Femur (tissue), 1 donor: ENCODE measurements around the gene C1orf21.
"Not testable (repeated sequence)": the region's sequence is repeated elsewhere in the genome, so short reads cannot be mapped to it uniquely, and the experiment has no call there.

Experiments used
- DNase-seq: peaks from one replicate; pipeline ENCODE4 v3.0.0-alpha.2; 2017

The C1orf21 gene

DNA sequence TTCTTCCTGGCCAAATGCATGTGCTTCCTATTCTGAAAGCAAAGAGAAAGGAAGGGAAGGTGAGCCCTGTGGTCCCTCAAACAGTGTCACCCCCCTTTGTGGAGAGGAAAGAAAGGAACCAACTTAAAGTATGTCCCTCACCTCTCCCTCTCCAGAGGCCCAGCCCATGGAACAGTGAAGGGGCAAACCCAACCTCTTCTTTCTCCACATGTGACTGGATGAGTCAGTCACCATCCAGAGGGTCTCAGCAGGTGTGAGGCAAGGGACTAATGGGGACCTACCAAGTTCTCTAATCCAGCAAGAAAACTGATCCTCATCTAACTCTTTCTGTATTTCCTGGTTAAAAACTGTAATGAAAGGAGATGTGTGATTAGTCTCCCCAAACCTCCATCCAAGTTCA lies 222.2 kb downstream of the C1orf21 start:
- DNase-seq: no peak

DNA sequence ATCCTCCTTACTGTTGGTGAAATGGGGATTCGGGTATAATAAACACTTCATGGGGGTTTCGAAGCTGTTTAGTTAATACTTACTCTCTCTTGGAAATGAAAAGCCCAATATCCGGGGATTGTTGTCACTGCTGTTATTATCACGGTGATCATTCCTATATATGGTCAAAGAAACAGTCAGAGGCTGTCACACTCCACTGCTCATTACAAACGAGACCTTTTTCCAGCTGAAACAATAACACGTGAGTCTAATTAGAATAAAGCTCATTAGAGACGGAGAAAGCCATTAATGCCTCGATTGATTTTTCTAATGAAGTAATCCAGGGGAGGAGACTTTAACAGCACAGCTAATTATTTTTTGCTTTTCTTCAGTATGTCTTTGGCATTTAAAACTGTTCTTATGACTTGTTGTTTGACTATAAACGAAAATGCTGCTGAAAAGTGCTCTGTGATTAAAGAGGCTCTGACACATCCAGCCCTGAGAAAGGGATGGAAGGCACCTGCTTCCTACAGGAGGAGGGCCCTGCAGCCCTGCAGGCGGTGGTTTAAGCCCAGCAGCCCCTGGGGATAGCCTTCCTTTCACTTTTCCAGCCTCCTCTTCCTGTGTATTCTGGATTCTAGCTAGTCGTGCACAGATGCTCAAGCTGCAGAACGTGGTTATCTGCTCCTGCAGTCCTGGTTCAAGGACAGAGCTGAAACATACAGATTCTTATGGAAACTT lies 224.2 kb downstream of the C1orf21 start:
- no peak for DNase-seq

DNA sequence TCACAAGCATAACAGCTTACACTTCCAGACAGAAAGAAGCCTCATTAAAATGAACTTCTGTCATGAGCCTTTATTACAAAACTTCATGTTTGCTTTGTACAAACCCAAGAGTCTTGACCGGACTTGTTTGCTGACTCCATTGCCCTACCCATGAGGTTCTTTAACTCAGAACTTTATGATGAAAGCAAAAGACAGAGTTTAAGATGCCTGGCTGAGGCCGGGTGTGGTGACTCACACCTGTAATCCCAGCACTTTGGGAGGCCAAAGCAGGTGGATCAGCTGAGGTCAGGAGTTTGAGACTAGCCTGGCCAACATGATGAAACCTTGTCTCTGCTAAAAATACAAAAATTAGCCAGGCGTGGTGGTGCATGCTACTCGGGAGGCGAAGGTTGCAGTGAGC lies 225.4 kb downstream of the C1orf21 start:
- DNase-seq: not testable (repeated sequence)

GRCh38 chr1:184614667-184615066 lies 227.8 kb downstream of the C1orf21 start:
- DNase-seq: no peak

GRCh38 chr1:184615301-184615700 lies 228.5 kb downstream of the C1orf21 start:
- DNase-seq: no peak

GRCh38 chr1:184616504-184616903 lies 229.7 kb downstream of the C1orf21 start:
- DNase-seq: no peak

GRCh38 chr1:184617433-184618029 lies 230.7 kb downstream of the C1orf21 start:
- DNase-seq: no peak

DNA sequence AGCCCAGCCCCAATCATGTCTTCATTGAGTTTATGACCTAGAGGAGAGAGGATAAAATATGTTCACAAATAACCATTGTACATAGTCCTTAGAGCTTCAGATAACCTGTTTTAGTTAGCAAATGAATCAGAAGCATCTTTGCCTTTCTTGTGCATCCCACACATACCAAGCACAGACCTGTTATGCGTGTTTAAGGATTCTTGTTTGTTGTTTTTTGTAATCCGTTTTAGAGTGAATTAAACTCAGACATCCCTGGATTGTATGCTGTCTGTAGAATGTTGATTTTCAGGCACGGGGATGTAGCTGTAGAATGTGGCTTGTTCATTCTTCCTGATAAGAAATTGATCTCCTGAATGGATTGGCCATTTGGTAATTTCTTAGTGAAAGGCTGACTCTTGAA lies 232.0 kb downstream of the C1orf21 start:
- DNase-seq: no peak

- DNase-seq: no peak
Measured at GRCh38 chr1:184620469-184620868, 233.6 kb downstream of the C1orf21 start.

GRCh38 chr1:184621260-184621659 lies 234.4 kb downstream of the C1orf21 start:
- DNase-seq: peak; percentile 81

DNA sequence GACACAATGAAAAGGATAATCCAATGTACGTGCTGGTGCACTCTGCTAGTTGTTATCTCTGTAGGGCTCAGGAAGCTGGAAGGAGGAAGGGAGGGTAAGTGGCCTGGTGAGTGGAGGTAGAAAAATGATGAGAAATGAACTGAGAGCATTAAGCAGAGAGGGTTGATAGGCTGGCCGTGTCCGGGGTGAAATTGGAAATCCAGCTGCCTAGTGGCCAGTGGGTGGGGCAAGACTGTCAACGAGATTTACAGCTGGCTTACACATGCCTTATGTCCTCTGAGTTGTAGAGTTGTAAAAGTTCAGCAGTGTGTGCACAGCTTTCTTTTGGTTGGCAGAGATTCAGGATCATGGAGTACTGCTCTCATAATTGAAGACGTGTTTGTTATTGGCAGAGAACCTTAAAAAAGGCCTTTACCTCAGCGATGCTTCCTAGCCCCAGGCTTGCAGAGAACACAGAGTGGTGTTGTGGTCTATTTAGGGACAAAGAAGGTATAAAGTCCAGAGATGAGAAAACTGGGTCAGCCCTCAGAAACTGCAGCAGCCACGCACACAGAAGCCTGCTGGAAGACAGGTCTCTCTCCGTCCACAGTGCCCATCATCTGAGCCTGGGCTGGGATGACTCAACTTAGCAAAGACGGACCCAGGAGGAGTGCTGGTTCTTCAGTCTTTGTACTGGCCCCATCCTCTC lies 235.5 kb downstream of the C1orf21 start:
- peak; percentile 89 for DNase-seq

DNA sequence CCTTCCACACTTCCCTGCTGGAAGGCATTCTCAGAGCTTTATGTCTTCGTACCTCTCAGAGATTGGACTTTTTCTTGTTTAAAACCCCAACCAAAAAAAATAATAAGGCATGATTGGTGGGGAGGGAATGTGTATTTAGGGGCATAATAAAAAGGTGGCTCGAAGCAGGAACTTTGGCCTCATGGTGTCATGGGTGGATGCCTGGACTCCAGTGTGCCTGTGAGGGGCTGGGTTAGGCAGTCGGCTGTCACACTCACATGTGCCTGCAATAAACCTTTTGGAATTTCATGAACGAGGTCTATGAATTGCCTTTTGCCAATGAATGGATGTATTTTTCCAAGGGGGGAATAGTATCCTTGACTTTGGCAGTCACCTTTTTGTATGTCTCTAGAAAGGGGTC lies 236.6 kb downstream of the C1orf21 start:
- no peak for DNase-seq

GRCh38 chr1:184624051-184624450 lies 237.2 kb downstream of the C1orf21 start:
- DNase-seq: no peak

GRCh38 chr1:184624626-184625025 lies 237.8 kb downstream of the C1orf21 start:
- no peak for DNase-seq

- DNase-seq: no peak
Measured at GRCh38 chr1:184625271-184625670, 238.4 kb downstream of the C1orf21 start.

DNA sequence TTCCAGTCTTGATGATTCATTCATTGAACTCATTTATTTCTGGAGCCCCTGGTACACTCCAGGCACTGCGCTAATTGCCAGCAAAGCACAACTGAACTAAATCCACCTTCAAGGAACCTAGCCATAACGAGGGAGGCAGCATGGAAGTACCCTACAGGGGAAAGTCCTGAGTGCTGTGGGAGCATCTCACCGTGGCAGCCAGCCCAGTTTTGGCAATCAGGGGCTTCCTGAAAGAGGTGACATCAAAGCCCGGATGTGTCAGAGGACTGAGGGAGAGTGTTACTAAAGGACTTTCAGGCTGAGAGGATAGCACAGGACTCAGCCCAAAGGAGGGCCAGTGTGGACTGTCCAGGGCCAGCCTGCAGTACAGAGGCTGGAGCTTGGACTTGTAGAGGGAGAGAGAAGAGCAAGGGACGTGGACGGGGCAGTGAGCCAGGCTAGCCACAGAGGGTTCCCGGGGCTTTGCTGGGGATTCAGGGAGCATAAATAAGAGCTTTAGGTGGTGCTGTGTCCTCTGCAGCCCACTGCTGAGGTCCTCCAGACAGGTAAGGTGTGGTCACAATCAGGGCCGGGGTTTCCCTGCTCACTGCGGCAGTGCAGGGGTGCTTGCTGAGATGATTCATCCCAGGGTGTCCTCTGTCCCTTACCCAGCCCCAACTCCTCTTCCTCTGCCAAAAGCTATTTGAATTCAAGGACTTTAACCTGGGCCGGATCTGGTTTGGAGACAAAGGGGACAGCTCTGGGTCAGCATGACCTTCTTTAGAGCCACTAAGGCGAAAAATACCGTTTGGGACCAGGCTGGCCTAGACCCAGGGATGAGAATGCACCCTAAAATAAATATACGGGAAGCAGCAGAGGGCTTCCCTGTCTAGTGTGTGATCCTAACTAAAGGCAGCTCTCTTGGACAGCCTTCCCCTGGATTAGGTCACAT lies 239.5 kb downstream of the C1orf21 start:
- no peak for DNase-seq

- DNase-seq: peak; percentile 40
Measured at GRCh38 chr1:184627007-184627341, 240.1 kb downstream of the C1orf21 start.

DNA sequence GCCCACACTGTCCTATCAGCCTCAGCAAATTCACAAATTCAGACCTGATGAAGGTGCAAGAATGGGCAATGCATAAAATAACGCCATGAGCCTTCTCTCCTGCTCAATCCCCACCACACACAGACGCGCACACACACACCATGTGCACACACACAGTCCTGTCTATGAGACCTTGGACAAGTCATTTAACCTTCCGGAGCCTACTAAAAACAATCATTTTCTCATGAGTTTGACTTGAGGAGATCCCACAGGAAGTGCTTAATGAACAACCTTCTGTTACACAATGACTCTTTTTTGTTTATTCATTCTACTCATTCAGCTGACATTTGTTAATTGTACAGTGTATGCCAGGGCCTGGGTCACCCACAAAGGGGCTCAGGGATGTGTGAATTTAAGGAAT lies 242.4 kb downstream of the C1orf21 start:
- no peak for DNase-seq

- no peak for DNase-seq
Measured at GRCh38 chr1:184630679-184631060, 243.8 kb downstream of the C1orf21 start.

GRCh38 chr1:184632415-184633175 lies 245.8 kb downstream of the C1orf21 start:
- DNase-seq: no peak

- DNase-seq: no peak
Measured at GRCh38 chr1:184633785-184634184, 247.0 kb downstream of the C1orf21 start.

DNA sequence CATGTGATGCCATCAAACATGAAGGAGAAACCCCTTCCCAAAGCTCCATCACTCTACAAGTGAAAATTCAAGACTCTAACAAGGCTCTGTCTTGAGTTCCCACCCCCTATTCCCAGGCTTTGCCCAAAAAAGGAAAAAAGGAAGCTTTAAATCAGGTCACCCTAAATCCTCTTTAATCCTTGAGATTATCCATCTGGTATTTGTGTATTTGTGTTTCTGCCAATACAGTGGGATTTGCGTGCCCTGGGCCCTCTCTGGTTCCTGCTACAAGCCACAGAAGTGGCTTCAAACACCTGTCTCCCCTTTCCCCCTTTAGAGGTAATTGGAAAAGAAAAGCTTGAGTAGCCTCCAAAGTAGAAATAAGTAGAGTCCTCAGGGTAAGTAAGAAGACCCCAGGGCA lies 247.5 kb downstream of the C1orf21 start:
- DNase-seq: no peak
